Measurements from ENCODE around the gene RAE1.

RAE1 gene

DNA sequence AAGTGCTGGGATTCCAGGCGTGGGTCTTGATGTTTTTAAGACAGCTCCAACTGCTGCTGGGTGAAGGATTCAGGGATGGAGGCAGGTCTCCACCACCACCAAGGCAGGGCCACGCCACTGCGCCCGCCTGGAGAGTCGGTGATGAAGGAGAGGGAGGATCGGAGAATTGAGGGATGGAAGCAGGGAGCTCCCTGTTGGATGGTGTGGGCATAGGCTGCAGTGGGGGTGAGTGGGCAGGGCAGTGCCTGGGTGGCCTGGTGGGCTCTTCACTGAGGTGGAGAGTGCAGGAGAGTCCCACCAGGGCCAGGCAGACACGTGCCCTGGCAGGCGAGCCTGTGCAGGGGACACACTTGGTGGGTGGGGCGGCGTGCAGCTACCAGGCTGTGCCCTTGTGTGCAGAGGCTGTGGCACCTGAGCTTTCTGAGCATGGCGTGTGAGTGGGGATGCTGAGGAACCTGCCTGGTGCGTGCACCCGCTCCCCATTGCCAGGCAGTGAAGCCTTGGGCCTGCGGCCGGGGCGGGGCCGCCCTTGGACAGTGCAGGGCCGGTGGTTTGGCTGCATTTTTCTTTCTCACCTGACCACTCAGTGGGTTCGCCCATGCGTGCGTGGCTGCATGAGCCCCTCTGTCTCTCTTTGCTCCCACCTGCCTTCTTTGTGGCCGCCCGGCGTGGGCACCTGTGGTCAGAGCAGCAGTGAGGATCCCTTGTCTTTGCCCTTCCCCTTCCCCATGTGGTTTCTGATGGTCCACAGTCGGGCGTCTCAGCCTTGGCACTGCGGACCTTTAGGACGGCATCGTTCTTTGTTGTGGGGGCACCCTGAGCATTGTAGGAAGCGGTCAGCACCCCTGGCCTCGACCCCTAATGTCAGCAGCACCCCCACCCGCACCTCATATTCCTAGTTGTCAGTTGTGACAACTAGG is 51.4 kb downstream of the RAE1 start:
- DNase-seq: no peak

DNA sequence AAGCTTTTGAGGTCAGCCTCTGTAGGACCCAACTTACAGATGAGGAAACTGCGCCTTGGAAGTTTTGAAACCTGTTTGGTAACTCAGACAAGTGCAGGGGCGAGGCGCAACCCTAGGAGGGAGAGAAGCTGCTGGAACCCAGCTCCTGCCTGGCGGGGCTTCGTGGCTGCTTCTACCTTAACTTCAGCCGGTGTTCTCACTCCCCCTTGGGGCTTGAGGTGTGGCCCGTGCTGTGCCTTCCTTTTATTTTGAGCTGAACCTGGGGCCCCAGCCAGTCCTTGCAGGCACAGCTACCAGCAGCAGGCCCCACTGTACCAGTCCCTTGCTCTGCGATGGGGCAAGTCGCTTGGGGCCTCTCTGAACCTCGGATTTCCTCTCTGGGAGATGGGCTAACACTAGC is 52.2 kb downstream of the RAE1 start:
- no peak for DNase-seq

DNA sequence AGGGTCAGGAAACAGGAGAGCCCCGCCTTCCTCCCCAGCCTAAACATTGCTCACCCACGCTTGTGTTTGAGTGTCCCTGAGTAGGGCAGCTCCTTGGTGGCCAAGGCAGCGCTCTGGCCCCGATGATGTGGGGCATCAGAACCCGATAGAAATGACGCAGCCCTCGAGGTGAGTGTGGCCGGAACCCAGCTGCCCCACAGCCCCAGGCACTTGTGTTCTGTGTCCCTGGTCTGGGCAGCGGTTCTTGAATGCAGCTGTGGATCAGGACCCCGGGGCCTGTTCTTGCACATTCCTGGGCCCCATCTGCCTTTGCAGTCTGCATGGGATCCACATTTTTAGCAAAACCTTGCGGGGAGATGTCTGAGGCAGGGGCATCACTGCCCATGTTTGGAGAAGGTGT is 53.0 kb downstream of the RAE1 start:
- no peak for DNase-seq

DNA sequence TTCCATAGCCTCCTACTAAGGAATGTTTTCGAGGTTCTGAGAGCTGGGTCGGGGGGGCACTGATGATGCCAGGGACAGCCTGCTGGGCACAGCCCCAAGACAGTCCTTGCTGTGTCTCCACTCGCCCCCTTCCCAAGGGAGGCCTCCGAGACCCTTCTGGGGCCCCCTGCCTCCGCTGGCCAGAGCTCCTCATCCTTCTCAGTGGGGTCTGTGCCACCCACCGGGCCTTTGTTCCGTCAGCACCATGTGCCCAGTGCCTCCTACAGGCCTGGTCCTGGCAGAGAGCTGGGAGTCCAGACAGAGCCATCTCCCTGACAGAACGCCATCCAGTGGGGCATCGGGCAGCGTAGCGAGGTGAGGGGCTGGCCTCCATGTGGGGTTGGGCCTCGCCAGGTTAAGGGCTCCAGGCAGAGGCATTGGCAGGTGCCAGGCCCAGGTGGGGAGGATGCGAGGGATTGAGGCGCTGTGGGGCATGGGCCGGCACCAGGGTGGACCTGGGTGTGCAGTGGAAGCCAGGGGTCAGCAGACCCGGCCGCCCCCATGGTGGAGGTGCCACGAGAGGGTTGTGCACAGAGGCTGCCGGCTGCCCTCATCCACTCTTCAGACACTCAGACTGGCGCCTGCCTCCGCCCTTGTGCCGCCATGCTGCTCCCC is 53.5 kb downstream of the RAE1 start:
- DNase-seq: no peak

DNA sequence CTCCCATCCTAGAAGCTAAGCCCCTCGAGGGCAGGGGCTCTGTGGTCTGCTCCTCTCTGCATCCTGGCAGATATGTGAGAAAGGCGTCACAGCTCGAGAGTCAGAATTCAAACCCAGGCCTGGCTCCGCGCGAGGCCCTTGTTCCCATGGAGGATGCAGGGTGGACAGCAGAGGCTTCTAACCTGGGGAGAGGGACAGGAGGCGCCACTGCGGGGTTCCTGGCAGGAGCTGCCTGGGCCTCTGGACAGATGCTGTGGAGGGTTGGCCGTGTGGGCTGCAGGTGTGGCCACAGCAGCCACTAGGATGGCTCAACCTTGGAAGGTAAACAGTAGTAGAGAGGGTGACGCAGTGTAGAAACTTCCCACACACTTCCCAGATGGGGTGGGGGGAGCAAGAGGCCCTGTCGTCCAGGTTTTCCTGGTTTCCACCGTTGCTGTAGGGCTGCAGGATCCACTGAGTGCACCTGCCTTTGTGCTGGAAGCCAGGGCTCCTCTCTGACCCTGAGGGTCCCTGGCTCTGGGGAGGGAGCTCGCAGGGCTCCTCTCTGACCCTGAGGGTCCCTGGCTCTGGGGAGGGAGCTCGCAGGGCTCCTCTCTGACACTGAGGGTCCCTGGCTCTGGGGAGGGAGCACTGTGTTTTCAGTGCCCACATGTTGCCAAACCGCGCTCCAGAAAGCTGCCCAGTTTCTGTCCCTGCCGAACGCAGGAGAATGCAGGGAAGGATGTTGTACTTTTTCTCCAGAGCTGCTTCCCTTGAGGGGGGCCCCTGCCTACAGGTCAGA is 54.4 kb downstream of the RAE1 start:
- DNase-seq: no peak

DNA sequence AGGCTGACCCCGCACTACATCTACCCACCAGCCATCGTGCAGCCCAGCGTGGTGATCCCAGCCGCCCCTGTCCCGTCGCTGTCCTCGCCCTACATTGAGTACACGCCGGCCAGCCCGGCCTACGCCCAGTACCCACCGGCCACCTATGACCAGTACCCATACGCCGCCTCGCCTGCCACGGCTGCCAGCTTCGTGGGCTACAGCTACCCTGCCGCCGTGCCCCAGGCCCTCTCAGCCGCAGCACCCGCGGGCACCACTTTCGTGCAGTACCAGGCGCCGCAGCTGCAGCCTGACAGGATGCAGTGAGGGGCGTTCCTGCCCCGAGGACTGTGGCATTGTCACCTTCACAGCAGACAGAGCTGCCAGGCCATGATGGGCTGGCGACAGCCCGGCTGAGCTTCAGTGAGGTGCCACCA is 56.5 kb downstream of the RAE1 start:
- DNase-seq: no peak

DNA sequence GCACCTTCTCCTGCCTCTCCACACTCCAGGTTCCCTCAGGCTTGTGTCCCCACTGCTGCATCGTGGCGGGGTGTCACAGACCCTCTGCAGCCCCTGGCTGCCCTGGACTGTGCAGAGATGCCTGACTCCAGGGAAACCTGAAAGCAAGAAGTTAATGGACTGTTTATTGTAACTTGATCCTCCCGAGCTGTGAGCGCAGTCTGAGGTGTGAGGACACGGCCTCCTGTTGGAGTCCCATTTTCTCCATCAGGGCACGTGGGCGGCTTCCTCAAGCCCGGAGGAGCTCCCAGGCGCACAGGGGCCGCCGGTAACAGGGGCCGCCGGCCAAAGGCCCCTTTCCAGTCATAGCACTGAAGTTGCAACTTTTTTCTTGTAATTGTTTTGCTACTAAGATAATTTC is 57.1 kb downstream of the RAE1 start:
- no peak for DNase-seq

DNA sequence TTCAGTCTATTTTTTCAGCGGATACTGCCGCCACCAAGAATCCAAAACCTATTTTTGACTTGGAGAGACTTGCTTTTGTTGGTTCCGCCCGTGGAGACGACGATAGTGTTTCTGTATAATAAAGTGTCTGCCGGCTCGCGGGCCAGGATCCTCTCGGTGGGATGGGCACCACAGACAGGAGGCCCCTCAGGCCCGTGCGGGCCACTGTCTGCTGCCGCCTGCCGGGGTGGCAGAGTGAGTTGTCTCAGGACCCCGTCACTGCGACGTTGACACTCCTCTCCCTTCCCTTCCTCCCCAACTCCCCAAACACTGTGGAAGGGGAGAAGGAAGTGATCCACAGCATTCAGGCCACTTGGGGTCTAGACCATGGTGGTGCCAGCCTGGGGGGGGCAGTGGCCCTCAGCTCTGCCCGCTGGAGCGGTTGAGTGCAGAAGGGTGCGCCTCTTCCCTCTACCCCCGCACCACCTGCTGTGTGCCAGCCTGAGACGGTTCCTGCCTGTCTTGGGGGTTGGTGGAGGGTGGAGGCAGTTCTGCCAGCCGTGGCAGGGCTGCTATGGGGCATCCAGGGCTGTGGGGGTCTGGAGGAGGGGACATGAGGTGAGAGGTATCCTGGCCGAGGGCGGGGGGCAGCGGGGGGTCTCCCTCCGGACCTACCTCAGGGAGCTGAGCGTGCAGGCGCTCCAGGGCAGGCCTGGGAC is 57.6 kb downstream of the RAE1 start:
- no peak for DNase-seq

DNA sequence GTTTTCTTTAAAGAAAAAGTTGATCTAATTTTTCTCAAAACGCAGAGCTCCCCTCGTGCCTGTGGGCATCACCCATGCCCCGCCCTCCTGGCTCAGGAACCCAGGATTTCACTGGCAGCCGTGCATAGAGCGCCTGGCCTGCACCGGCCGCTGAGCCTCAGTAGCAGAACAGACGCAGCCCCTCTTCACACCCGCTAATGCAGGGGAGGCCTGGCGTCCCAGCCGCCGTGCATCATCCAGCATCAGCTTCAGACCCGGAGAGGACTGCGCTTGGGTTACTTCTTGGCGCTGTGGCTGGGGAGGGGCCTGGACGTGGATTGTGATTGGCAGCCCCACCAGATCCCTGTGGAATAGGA is 58.2 kb downstream of the RAE1 start:
- DNase-seq: no peak

DNA sequence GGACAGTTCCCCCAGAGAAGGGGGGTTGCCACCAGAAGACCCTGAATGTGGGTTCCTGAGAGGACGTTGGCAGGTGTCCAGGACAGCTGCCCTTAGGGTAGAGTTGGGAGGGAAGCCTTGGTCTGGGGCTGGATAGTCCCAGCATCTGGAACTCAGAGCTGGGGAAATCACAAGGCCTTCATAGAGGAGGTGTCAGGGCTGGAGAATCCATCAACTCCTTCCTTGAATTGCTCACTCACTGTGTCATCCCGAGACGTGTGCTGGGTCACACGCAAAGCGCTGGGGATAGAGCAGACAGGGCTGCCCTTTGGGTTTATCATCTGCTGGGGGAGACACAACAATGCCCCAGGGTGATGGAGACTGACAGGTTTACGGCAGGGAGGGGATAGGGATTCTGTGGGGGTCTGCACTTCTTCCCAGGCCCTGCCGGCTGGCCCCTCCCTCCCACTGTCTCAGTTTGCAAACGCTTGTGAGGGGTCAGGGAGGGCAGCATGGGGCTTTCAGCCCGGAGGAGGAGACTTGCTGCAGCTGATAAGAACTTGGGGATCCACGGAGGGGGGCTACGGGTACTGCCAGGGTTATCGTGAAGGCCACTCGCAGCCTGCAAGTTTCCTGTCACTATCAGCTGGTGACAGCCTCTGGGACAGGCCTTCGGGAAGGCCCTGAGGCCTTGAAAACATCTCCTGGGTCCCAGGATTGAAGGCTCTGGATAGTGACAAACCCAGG is 58.8 kb downstream of the RAE1 start:
- DNase-seq: no peak

DNA sequence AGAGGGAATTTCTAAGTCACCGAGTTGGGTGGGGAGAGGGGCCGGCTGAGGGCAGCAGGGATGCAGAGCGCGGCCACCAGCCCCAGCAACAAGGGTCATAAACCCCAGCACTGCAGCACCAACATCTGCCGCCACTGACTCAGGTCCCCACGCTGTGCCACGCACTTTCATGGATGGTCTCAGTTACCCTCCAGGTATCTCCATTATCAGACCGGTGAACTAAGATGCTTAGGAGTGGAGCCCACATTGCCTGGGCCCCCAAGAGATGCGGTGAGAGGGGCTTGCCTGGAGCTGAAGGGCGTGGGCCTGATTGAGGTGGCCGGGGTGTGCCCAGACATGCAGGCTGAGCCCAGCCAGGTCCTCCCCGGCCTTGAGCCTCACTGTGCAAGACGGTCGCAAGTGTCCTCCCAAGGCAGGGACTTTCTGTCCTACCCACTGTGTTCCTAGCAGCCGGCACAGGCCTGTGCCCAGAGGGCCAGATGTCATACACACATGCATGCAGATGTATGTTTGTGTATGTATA is 59.4 kb downstream of the RAE1 start:
- no peak for DNase-seq

DNA sequence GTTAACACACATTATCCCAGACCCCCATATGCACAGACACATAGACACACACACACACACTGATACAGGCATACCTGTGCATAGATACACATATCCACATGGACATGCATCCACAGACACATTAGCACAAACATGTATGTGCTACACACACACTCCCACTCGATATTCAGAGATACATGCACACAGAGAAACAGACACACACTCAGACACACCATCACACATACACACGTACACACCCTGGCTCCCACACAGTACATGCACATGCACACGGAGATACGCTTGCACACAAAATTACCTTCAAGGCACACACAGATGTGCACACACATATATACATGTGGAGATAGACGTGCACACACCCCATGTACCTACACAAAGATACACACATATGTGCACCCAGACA is 59.9 kb downstream of the RAE1 start:
- DNase-seq: no peak

DNA sequence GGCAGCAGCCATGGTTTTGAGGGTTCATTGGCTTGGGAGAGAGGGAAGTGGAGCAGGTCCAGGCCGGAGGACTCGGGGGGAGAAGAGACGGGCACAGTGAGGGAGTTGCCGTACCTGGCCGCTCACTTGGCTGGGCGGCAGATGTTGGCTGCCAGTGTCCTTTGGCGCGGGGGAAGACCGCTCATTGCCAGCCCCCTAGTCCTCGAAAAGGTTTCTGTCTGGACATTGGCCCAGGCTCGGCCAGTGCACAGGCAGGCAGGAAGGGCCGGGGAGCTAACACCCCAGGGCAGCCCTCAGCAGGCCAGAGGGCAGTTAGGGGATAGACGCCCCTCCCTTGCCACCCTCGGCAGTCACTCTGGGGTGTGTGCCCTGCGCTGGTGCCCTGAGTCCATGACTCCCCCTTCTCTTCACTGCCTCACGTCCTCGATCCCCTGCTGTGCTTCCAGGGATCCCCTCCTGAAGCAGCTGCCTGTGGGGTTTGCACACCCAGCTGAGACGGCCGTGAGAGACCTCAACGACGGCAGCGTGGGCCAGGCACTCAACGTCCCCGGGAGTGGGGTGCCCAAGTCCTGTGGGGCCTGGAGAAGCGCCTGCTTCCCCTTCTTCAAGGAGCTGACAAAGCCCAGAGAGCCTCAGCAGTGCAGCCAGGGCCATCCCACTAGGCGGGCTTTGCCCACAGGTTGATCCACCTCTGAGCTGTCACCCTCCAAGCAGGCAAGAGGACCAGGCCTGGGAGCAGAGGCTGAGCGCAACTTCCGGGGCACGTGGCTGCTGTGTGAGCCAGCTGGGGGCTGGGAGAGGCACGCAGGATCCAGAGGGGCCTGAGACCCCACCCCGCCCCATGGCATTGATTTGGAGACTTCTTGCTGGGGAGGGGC is 60.6 kb downstream of the RAE1 start:
- no peak for DNase-seq

DNA sequence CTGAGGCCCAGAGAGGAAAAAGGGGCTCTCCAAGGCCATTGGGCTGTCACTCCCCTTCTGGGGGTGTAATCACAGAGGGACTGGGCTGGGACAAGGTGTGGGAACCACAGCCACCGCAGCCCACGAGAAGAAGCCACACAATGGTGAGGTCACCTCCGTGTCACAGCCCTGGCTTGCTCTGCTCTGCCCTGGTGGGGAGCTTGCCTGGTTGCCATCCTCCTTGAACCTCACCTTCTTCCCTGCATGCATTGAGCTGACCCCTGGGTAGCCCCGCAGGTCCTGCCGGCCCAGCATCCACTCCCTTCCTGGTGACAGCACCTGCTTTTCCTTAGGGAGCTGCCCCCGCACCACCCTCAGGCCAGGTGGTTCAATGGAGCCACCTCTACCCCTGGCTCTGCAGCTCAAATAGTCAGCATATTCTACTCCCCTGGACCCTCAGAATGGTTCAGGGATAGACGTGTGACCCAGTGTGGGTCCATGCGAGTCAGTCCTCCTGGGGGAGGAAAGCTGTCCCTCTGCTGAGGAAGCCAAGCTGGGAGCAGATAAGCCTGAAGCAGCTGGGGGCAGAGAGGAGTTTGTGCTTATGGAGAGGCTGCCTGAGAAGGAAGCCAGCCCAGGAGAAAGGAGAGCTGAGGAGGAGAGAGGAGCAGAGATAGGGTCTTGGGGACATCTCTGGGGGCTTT is 61.4 kb downstream of the RAE1 start:
- DNase-seq: no peak

DNA sequence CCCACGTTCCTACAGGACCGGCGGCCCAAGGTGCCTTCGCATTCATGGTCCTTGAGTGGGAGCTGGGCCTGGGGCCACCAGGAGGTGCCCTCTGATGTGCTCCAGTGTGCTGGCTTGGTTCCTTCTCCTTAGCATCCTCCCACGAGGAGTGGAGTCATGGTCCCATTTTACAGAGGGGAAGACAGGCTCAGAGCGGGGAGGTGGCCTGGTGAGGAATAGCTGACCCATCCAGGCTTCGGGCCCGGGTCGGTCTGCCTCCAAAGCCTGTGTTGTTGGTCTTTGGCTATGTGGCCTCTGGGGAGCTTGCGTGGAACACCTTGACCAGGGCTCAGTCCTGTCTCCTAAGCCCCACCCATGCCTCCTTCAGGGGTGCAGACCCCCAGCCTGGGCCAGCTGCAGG is 62.9 kb downstream of the RAE1 start:
- DNase-seq: no peak

DNA sequence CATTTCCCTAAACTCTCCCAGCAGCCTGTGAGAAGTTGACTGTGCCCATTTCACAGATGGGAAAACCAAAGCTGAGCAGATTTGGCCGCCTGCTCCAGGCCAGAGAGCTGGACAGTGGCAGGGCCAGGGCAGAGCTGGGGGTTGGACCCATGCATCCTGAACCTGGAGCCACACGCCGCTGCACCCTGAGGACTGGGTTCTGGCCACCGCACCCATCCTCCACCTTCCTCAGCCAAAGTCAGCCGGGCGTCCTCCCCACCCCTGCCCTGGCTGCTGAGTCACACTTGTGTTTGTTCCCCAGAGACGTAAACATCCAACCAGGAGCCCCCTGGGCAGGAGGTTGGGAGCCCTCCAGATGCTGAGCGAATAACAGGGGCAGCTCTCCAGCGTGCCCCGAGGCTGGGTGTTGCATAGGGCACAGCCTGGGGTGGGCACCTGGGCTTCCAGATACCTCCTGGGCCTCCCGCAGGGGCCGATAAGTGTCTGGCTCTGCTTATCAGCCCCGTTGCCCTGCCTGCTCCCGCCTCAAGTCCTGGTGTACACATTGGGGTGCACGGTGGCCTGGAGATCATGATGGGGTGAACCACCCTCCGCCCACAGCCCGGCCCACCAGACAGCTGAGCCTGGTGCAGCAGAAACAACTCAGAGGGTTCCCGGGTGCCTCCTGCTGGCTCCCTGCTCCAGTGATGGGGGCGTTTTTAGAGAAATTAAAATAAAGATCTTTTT is 64.0 kb downstream of the RAE1 start:
- DNase-seq: no peak

DNA sequence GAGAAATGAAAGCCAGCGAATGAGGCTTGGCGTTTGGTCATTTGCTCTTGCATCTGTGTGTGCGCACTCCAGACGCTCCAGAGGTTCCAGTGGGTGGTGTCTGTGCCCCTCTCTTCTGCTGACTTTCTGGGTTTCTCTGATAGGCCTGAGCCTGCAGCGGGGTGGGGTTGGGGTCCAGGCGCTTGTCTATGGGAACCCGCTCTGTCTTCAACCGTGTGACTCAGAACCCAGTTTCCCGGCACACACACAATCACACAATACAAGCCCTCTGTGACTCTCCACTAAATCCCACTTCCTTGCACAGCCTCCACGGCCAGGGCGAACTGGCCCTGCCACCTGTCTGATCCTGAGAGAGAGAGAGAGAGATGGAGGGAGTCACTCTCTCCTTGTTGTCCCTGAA is 64.7 kb downstream of the RAE1 start:
- no peak for DNase-seq

DNA sequence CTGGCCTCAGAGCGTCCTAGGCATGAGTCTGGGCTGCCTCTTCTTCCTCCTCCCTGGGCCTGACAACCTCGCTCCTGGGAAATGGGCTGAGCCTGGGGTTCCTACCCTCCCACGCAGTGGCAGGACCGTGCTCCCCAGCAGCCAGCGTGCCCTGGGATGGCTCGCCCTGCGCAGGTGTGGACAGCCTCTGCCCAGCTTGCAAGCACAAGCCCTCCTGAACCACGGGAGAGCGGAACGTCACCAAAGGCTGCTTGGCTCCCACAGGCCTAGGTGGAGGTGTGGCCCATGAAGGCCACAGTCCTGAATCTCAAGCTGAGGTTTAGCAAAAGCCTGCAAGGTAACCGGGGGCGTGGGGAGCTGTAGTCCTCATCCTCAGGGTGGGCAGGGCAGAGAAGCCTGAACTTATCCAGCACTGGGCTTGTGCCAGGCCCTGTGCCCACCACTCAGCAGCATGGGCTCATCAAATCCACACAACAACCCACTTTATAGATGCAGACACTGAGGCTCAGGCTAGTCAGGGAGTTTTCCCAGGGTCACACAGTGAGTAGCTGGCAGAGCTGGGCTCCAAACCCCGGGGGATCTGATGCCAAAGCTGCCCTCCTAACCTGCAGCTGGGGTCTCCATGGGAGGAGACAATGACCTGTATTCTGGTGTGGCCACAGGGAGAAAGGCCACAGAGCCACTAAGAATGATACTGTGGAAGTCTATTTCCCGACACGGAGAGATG is 65.4 kb downstream of the RAE1 start:
- no peak for DNase-seq

DNA sequence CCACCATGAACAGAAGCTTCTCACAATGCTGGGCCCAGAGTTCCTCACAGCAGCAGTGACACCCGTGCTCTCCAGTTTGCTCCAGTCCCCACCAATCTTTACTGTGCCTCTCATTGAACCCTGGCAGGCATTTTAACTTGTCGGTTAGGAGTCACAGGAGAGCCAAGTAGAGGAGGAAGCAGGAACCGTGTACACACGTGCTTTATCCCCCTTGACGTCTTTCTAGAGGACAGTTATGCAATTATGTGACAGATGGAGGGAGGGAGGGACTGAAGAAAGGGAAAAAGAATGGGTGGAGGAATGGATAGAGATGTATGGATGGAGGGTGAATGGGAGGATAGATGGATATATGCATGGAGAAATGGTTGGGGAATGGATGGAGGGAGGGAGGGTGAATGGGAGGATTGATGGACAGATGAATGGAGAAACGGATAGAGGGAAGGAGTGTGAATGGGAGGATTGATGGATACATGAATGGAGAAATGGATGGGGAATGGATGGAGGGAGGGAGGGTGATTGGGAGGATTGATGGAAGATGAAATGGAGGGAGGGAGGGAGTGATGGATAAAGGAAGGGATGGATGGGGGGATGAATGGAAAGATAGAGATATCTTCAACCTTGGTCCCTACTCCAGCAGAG is 66.1 kb downstream of the RAE1 start:
- no peak for DNase-seq

Data from stimulated activated naive CD4-positive, alpha-beta T cell treated with Interleukin-2 at 50 U/mL for 16 hours (primary cell).